Choroid plexus epithelial cell (primary cell): ENCODE measurements around the gene SPON2.
A peak's percentile ranks its signal among the peaks of the same experiment; 100 is the strongest.

Experiments used
- DNase-seq: peaks from one replicate; pipeline ENCODE4 v3.0.0-alpha.2; 2010; ENCODE audit warnings: low read depth
- H3K4me3 ChIP-seq: 2 replicates; pipeline ENCODE4 v1.5.1; 2011; ENCODE audit warnings: low read depth, mild to moderate bottlenecking, control low read depth, low read length, moderate library complexity
- TF ChIP-seq, protein P1 (sequence below): conservative IDR thresholded peaks from 2 replicates; pipeline ENCODE4 v1.5.1; 2011; ENCODE audit warnings: low read depth, mild to moderate bottlenecking, control low read depth, inconsistent platforms, low read length, moderate library complexity

The SPON2 gene

GRCh38 chr4:1177274-1178141, 5.1 kb upstream of the SPON2 start:
- H3K4me3 ChIP-seq: no peak overlapping the region
- DNase-seq: no peak
- TF ChIP-seq, protein P1, sequence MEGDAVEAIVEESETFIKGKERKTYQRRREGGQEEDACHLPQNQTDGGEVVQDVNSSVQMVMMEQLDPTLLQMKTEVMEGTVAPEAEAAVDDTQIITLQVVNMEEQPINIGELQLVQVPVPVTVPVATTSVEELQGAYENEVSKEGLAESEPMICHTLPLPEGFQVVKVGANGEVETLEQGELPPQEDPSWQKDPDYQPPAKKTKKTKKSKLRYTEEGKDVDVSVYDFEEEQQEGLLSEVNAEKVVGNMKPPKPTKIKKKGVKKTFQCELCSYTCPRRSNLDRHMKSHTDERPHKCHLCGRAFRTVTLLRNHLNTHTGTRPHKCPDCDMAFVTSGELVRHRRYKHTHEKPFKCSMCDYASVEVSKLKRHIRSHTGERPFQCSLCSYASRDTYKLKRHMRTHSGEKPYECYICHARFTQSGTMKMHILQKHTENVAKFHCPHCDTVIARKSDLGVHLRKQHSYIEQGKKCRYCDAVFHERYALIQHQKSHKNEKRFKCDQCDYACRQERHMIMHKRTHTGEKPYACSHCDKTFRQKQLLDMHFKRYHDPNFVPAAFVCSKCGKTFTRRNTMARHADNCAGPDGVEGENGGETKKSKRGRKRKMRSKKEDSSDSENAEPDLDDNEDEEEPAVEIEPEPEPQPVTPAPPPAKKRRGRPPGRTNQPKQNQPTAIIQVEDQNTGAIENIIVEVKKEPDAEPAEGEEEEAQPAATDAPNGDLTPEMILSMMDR: no peak

DNA sequence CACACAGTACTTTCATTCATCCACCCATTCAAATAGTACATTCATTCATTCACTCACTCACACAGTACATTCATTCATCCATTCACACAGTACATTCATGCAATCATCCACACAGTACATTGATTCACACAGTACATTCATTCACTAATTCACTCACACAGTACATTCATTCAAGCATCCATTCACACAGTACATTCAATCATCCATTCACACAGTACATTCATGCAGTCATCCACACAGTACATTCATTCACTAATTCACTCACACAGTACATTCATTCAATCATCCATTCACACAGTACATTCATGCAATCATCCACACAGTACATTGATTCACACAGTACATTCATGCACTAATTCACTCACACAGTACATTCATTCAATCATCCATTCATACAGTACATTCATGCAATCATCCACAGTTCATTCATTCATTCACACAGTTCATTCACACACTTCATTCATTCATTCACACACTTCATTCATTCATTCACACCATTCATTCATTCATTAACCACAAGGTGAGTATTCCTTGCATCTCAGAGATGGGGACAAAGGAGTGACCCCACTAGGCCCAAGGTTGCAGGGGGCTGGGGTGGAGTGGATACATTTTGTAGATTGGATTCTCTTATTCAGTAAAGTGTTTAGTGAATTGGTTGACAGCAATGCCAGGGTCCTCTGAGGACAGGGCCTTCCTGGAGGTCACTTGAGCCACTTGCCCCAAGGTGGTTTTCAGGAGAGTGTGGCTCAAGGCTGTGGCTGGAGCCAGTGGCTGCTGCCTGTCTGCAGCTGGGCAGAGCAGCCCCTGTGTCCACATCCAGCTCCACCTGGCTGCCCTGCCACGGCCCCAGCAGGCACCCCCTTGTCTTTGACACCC, 4.3 kb upstream of the SPON2 start:
- no peak for DNase-seq
- TF ChIP-seq, protein P1: no peak
- no peak overlapping the region for H3K4me3 ChIP-seq

- TF ChIP-seq, protein P1: no peak
- no peak overlapping the region for H3K4me3 ChIP-seq
- no peak for DNase-seq
Observed at GRCh38 chr4:1175635-1176229, 3.3 kb upstream of the SPON2 start.

GRCh38 chr4:1174941-1175634, 2.7 kb upstream of the SPON2 start:
- H3K4me3 ChIP-seq: no peak overlapping the region
- DNase-seq: no peak
- TF ChIP-seq, protein P1: no peak

- H3K4me3 ChIP-seq: peak overlapping the region; percentile 78
- peak; percentile 86 for DNase-seq
- TF ChIP-seq, protein P1: no peak
Observed at GRCh38 chr4:1172971-1173757, 781 bp upstream of the SPON2 start.
